ENCODE results near the gene TRAPPC3L. TPM values are rescaled to one million over a fixed set of nuclear protein-coding genes. Genes with fewer than 3 reads are reported as not detected.

The TRAPPC3L gene
- total and polyA plus RNA-seq, 2 of the 13 experiments (the other 11 are each of a cell fraction or from before 2014, with no cell fraction given) = not detected

DNA sequence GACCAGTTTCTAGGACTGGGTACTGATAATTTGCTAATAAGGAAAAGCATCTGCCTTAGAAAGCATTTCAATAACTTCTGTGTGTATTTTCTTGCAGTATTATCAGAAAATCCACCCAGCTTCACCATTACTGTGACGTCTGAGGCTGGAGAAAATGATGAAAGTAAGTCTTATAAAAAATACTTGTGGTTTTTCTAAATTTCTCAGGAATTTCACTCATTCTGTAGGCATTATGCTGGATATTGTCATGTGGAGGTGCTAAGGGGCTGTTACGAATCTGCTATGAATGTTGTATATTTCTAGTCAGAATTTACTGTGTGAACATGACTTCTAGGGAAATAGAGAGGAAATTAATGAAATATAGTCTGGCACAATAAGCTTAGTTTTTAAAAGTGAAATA, 34.7 kb upstream of the TRAPPC3L start:
- no TSS peak for BruUV-seq (replicated peaks)
- Histone ChIP-seq H3K9me3 (ENCODE audit: low read length) (no peaks in the 10 kb centered on the region), H3K9ac (ENCODE audit: insufficient read depth, low read depth, low read length) (no peak overlapping the region), H3K4me3 (replicated peaks in 1 of 3; ENCODE audit: insufficient read depth in 1 of 3, low read depth in 2 of 3, low read length in 3 of 3) (no peak overlapping the region), H3K36me3 (replicated peaks in 1 of 2; ENCODE audit: control insufficient read depth in 1 of 2, insufficient read depth in 2 of 2, low read length in 2 of 2) (peaks cover 7 to 17% of the 10 kb centered on the region in 2 experiments), H2AFZ (ENCODE audit: low read length) (no peak overlapping the region), H3K79me2 (ENCODE audit: insufficient read depth, low read length) (peaks cover 31% of the 10 kb centered on the region), H3K27me3 (ENCODE audit: control insufficient read depth in 1 of 2, insufficient read depth in 2 of 2, low read length in 2 of 2) (no peaks in the 10 kb centered on the region), H3K27ac (ENCODE audit: extremely low read length, insufficient read depth, low read length) (no peak overlapping the region), H4K20me1 (ENCODE audit: insufficient read depth, low read length) (no peaks in the 10 kb centered on the region), H3K4me2 (ENCODE audit: low read depth, low read length) (no peak overlapping the region), H3K4me1 (ENCODE audit: insufficient read depth, low read length) (peaks cover 8% of the 10 kb centered on the region)
- in situ Hi-C loops (cut with HindIII; ENCODE audit: extremely low pct_ligation_motif_present, low pct_unique_long_range_greater_than_20kb) = no loop called here
- POLR2A ChIA-PET = no interaction called here
- intact Hi-C loops (cut with micrococcal nuclease; ENCODE audit: unreplicated experiment) = no loop called here
- no peak for FAIRE-seq
- TF ChIP-seq, protein P1, sequence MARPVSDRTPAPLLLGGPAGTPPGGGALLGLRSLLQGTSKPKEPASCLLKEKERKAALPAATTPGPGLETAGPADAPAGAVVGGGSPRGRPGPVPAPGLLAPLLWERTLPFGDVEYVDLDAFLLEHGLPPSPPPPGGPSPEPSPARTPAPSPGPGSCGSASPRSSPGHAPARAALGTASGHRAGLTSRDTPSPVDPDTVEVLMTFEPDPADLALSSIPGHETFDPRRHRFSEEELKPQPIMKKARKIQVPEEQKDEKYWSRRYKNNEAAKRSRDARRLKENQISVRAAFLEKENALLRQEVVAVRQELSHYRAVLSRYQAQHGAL (CRISPR knock-in tag; IDR thresholded peaks at IDR 0.05; ENCODE audit: not compliant biosample characterization) = no peak
- TF ChIP-seq POLR2AphosphoS2 (IDR thresholded peaks at IDR 0.05; ENCODE audit: low read depth, low read length) (no peak), HNRNPK (IDR thresholded peaks at IDR 0.05; ENCODE audit: low read depth, low read length, poor library complexity, severe bottlenecking) (no peak), GATAD2A (CRISPR knock-in tag; IDR thresholded peaks at IDR 0.05) (no peak), SCMH1 (CRISPR knock-in tag; IDR thresholded peaks at IDR 0.05; ENCODE audit: borderline replicate concordance) (no peak), TCF12 (IDR thresholded peaks at IDR 0.05) (no peak), TCF12 (CRISPR knock-in tag; IDR thresholded peaks at IDR 0.05) (no peak)
- CTCF ChIA-PET (ENCODE audit: low intra/inter-chr PET ratio, low total read pairs) = no interaction called here
- 98% methylated on average over 2 of the region's 2 CpGs for WGBS (ENCODE audit: low lambda C conversion rate)
- DNase-seq (ENCODE audit: low spot score) = no peak
- ATAC-seq = no peak

DNA sequence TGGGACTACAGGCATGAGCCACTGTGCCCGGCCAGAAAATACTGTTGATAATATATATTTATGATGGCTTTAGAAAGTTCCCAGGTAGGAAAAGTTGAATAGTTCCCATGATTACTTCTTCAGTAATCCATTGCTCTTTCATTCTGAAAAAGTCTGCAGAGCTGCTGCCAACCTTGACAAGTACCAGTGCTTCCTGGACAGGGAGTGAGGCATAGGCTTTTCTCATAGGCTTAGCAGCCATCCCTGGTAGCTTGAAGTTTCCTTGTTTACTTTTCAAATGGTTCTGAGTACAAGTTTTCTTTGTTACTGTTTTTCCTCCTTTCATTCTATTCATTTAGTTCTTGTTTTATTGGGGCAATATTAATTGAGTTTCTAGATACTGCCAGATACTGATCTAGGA, 33.7 kb upstream of the TRAPPC3L start:
- POLR2A ChIA-PET = no interaction called here

More for the DNA sequence above, 33.7 kb upstream of the TRAPPC3L start:
- no TSS peak for BruUV-seq (replicated peaks)
- no peak overlapping the region for H3K27ac ChIP-seq (ENCODE audit: extremely low read length, insufficient read depth, low read length)
- H3K4me1 ChIP-seq (ENCODE audit: insufficient read depth, low read length) = peaks cover 9% of the 10 kb centered on the region
- peaks cover 37% of the 10 kb centered on the region for H3K79me2 ChIP-seq (ENCODE audit: insufficient read depth, low read length)
- DNase-seq (ENCODE audit: low spot score) (no peak), FAIRE-seq (no peak), ATAC-seq (no peak)
- H3K27me3 ChIP-seq (ENCODE audit: control insufficient read depth in 1 of 2, insufficient read depth in 2 of 2, low read length in 2 of 2) = no peaks in the 10 kb centered on the region
- WGBS (ENCODE audit: low lambda C conversion rate) = 95% methylated on average over 1 of the region's 1 CpG
- H3K36me3 ChIP-seq (replicated peaks in 1 of 2; ENCODE audit: control insufficient read depth in 1 of 2, insufficient read depth in 2 of 2, low read length in 2 of 2) = peaks cover 5 to 9% of the 10 kb centered on the region in 2 experiments; a peak in 4 of 5 replicates
- in situ Hi-C loops (cut with HindIII; ENCODE audit: extremely low pct_ligation_motif_present, low pct_unique_long_range_greater_than_20kb) = no loop called here
- TF ChIP-seq, protein P2, sequence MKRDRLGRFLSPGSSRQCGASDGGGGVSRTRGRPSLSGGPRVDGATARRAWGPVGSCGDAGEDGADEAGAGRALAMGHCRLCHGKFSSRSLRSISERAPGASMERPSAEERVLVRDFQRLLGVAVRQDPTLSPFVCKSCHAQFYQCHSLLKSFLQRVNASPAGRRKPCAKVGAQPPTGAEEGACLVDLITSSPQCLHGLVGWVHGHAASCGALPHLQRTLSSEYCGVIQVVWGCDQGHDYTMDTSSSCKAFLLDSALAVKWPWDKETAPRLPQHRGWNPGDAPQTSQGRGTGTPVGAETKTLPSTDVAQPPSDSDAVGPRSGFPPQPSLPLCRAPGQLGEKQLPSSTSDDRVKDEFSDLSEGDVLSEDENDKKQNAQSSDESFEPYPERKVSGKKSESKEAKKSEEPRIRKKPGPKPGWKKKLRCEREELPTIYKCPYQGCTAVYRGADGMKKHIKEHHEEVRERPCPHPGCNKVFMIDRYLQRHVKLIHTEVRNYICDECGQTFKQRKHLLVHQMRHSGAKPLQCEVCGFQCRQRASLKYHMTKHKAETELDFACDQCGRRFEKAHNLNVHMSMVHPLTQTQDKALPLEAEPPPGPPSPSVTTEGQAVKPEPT (CRISPR knock-in tag; IDR thresholded peaks at IDR 0.05; ENCODE audit: low read depth) = no peak
- no peak for TF ChIP-seq ELF3 (CRISPR knock-in tag; IDR thresholded peaks at IDR 0.05)
- H3K9ac ChIP-seq (ENCODE audit: insufficient read depth, low read depth, low read length) = no peak overlapping the region
- H3K4me3 ChIP-seq (replicated peaks in 1 of 3; ENCODE audit: insufficient read depth in 1 of 3, low read depth in 2 of 3, low read length in 3 of 3) = no peak overlapping the region
- CTCF ChIA-PET (ENCODE audit: low intra/inter-chr PET ratio, low total read pairs) = no interaction called here
- no peak overlapping the region for H3K4me2 ChIP-seq (ENCODE audit: low read depth, low read length)
- no peak overlapping the region for H2AFZ ChIP-seq (ENCODE audit: low read length)
- no peaks in the 10 kb centered on the region for H3K9me3 ChIP-seq (ENCODE audit: low read length)
- H4K20me1 ChIP-seq (ENCODE audit: insufficient read depth, low read length) = no peaks in the 10 kb centered on the region
- intact Hi-C loops (cut with micrococcal nuclease; ENCODE audit: unreplicated experiment) = no loop called here

Measured in HepG2 (cell line).